NT2/D1 (cell line): ENCODE data around the gene PATJ.

ENCODE experiments used
- DNase-seq: peaks from one replicate; pipeline ENCODE4 v3.0.0-alpha.2; 2011; ENCODE audit warnings: low read depth, low spot score
- H3K27me3 ChIP-seq: 2 replicates; pipeline ENCODE4 v1.6.0; 2011; ENCODE audit warnings: mild to moderate bottlenecking; ENCODE audit not compliant: insufficient read length, insufficient read depth
- H3K36me3 ChIP-seq: 2 replicates; pipeline ENCODE4 v1.6.1; 2011; ENCODE audit warnings: mild to moderate bottlenecking, low read length, mixed read lengths; ENCODE audit not compliant: insufficient read depth, insufficient read length
- H3K4me1 ChIP-seq: 2 replicates; pipeline ENCODE4 v1.5.1; 2011; ENCODE audit not compliant: insufficient read depth, insufficient read length
- H3K4me3 ChIP-seq: 2 replicates; pipeline ENCODE4 v1.5.1; 2011; ENCODE audit warnings: low read depth; ENCODE audit not compliant: insufficient read length
- H3K9ac ChIP-seq: 2 replicates; pipeline ENCODE4 v1.6.0; 2011; ENCODE audit warnings: low read depth; ENCODE audit not compliant: insufficient read length
- H3K9me3 ChIP-seq: 2 replicates; pipeline ENCODE4 v1.5.1; 2011; ENCODE audit warnings: mild to moderate bottlenecking, low read length; ENCODE audit not compliant: insufficient read depth
- SUZ12 ChIP-seq: IDR thresholded peaks from 2 replicates; pipeline ENCODE4 v1.6.1; 2011; ENCODE audit not compliant: insufficient read length, insufficient read depth; ENCODE audit errors: extremely low read depth
- YY1 ChIP-seq: IDR thresholded peaks from 2 replicates; pipeline ENCODE4 v1.6.1; 2011; ENCODE audit not compliant: insufficient read length, insufficient read depth
- ZNF274 ChIP-seq: IDR thresholded peaks from 2 replicates; pipeline ENCODE4 v1.6.1; 2011; ENCODE audit warnings: mild to moderate bottlenecking, low read depth, low read length

PATJ gene

GRCh38 chr1:62029704-62030103 is 287.4 kb downstream of the PATJ start:
- peaks cover 4% of the 10 kb centered on the region for H3K9me3 ChIP-seq
- TF ChIP-seq ZNF274 (no peak), YY1 (no peak), SUZ12 (no peak)

GRCh38 chr1:62034790-62035189 is 292.5 kb downstream of the PATJ start:
- Histone ChIP-seq H3K4me3 (no peak overlapping the region), H3K27me3 (no peaks in the 10 kb centered on the region), H3K36me3 (no peaks in the 10 kb centered on the region), H3K9ac (no peak overlapping the region), H3K9me3 (peaks cover 4% of the 10 kb centered on the region), H3K4me1 (peaks cover 3% of the 10 kb centered on the region)
- no peak for TF ChIP-seq ZNF274
- TF ChIP-seq YY1: no peak
- no peak for TF ChIP-seq SUZ12
- no peak for DNase-seq

More at GRCh38 chr1:62029704-62030103, 287.4 kb downstream of the PATJ start:
- H3K27me3 ChIP-seq: no peaks in the 10 kb centered on the region
- H3K9ac ChIP-seq: no peak overlapping the region
- H3K4me3 ChIP-seq: no peak overlapping the region
- no peaks in the 10 kb centered on the region for H3K36me3 ChIP-seq
- peaks cover 3% of the 10 kb centered on the region for H3K4me1 ChIP-seq
- DNase-seq: no peak

GRCh38 chr1:62037274-62037673 is 295.0 kb downstream of the PATJ start:
- Histone ChIP-seq H3K4me3 (no peak overlapping the region), H3K9ac (no peak overlapping the region), H3K9me3 (no peaks in the 10 kb centered on the region), H3K27me3 (no peaks in the 10 kb centered on the region), H3K4me1 (peaks cover 6% of the 10 kb centered on the region), H3K36me3 (no peaks in the 10 kb centered on the region)
- TF ChIP-seq YY1: no peak
- TF ChIP-seq ZNF274: no peak
- TF ChIP-seq SUZ12: no peak
- no peak for DNase-seq

- Histone ChIP-seq H3K9me3 (no peaks in the 10 kb centered on the region), H3K27me3 (no peaks in the 10 kb centered on the region), H3K9ac (no peak overlapping the region), H3K4me1 (peaks cover 3% of the 10 kb centered on the region), H3K36me3 (no peaks in the 10 kb centered on the region), H3K4me3 (no peak overlapping the region)
- no peak for TF ChIP-seq ZNF274
- TF ChIP-seq SUZ12: no peak
- no peak for TF ChIP-seq YY1
- no peak for DNase-seq
These were observed 296.5 kb downstream of the PATJ start for GRCh38 chr1:62038594-62039284.

DNA sequence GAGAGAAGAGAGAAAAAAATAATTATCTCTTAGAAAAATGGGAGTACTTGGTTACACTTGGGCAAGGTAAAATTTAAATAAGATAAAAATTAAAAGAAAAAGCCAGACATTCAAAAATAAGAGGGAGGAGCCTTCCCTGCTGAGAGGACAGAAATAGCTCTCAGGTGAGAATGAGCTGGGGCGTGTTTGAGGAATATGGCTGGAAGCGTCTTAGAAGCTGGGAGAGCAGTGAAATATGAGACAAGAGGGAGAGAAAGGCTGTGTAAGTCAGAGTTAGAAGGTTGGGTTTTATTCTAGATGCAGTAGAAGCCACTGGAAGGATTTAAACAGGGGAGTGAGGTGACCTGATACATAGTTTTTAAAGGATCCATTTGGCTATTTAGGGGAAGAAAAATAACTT is 298.2 kb downstream of the PATJ start:
- TF ChIP-seq YY1 (no peak), SUZ12 (no peak), ZNF274 (no peak)
- peaks cover 3% of the 10 kb centered on the region for H3K4me1 ChIP-seq
- no peaks in the 10 kb centered on the region for H3K36me3 ChIP-seq
- no peak overlapping the region for H3K4me3 ChIP-seq
- H3K27me3 ChIP-seq: no peaks in the 10 kb centered on the region
- H3K9ac ChIP-seq: no peak overlapping the region
- DNase-seq: no peak
- H3K9me3 ChIP-seq: no peaks in the 10 kb centered on the region

DNA sequence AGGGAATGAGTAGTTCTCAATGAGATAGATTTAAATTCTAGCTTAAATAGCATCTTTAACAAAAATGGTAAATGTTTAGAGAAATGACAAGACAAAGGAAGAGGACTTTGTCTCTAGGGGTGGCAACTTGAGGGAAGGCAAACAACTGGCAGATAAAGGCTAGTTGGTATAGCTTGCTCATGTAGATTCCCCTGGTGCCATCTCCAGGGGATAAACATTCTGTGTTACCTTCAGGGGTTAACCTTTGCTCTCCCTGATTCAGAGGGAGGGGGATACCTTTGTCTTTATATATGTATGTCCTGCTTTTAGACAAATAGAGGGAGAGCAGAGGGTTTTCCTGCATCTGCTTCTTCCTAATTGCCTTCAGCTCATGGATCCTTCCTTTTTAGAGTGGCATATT is 298.7 kb downstream of the PATJ start:
- TF ChIP-seq ZNF274: no peak
- TF ChIP-seq SUZ12: no peak
- no peak for TF ChIP-seq YY1
- no peaks in the 10 kb centered on the region for H3K36me3 ChIP-seq
- no peak for DNase-seq
- H3K9me3 ChIP-seq: no peaks in the 10 kb centered on the region
- no peak overlapping the region for H3K4me3 ChIP-seq
- H3K27me3 ChIP-seq: no peaks in the 10 kb centered on the region
- H3K9ac ChIP-seq: no peak overlapping the region
- H3K4me1 ChIP-seq: peaks cover 3% of the 10 kb centered on the region

- H3K36me3 ChIP-seq: no peaks in the 10 kb centered on the region
- peaks cover 3% of the 10 kb centered on the region for H3K4me1 ChIP-seq
- H3K9ac ChIP-seq: no peak overlapping the region
- no peak for TF ChIP-seq YY1
- TF ChIP-seq ZNF274: no peak
- no peak for TF ChIP-seq SUZ12
- DNase-seq: no peak
- H3K27me3 ChIP-seq: no peaks in the 10 kb centered on the region
- no peaks in the 10 kb centered on the region for H3K9me3 ChIP-seq
- H3K4me3 ChIP-seq: no peak overlapping the region
These were observed 300.9 kb downstream of the PATJ start for GRCh38 chr1:62043154-62043553.
